Transverse colon (tissue), 3 donors: ENCODE measurements around the gene MAST2.

ENCODE experiments used
- CTCF ChIP-seq, 5 experiments: fragments of 200-600 bp in 3 of 5; fragments of 450-650 bp in 2 of 5; sonication (generic) in 3 of 5; IDR thresholded peaks; 1 replicate in 2 of 5; 2 replicates in 3 of 5; pipeline ENCODE4 v1.5.1; 2016 to 2017; ENCODE audit warnings: antibody characterized with exemption in 5 of 5, inconsistent platforms in 3 of 5, mild to moderate bottlenecking in 2 of 5, moderate library complexity in 1 of 5
- POLR2A ChIP-seq: fragments of 450-650 bp; IDR thresholded peaks from one replicate; pipeline ENCODE4 v1.6.1; 2016; ENCODE audit warnings: antibody characterized with exemption, mild to moderate bottlenecking, moderate library complexity

- TF ChIP-seq CTCF (IDR thresholded peaks at IDR 0.05), result no peak
- TF ChIP-seq POLR2A, result no peak
These were observed 125.2 kb downstream of the MAST2 start for GRCh38 chr1:45928486-45929205.
